ENCODE data around the gene CANT1. TPM values are rescaled to one million over a fixed set of nuclear protein-coding genes. Genes with fewer than 3 reads are reported as not detected.

Gene CANT1
- 34.1 to 39.7 TPM (median 35.1 TPM) in 3 replicates for total RNA-seq (2021)
- Bru-seq, nascent RNA: percentile 53 among the genes with signal in this experiment
- long read RNA-seq, experiment 1, transcript CANT1-202 (5 exons, 3,252 nt): minor isoform, 56 of 153 reads
- long read RNA-seq, experiment 1, transcript CANT1-201 (4 exons, 3,534 nt): major isoform, 59 of 153 reads
- long read RNA-seq, experiment 1, partial matches to known transcripts: 13 of 153 reads
- long read RNA-seq, experiment 1, other reads (novel, unspliced or antisense): 24 of 153 reads
- long read RNA-seq, experiment 2, transcript CANT1-201 (4 exons, 3,534 nt): minor isoform, 8 of 44 reads
- long read RNA-seq, experiment 2, transcript CANT1-202 (5 exons, 3,252 nt): major isoform, 9 of 44 reads
- long read RNA-seq, experiment 2, partial matches to known transcripts: 20 of 44 reads
- long read RNA-seq, experiment 2, other reads (novel, unspliced or antisense): 4 of 44 reads
- long read RNA-seq, experiment 3, partial matches to known transcripts: 1 of 5 reads
- long read RNA-seq, experiment 3, other reads (novel, unspliced or antisense): 3 of 5 reads

- H3K27ac Mint-ChIP-seq: no peak within 1 kb of the TSS
- H3K4me3 Mint-ChIP-seq: peak within 1 kb of the TSS; percentile 85
- H3K36me3 Mint-ChIP-seq: peaks cover 16% of the 10 kb centered on the region
- peaks cover 22% of the 10 kb centered on the region for H3K4me1 Mint-ChIP-seq
- ChIA-PET POLR2A (interaction anchor here (0.6 kb wide), 3 partner anchors 30 to 1410 kb away, joined by 3 to 4 read pairs (median 3); no protein-coding TSS in a partner anchor), CTCF (interaction anchor here (0.6 to 1.5 kb wide), 6 partner anchors 23 to 379 kb away, joined by 3 to 9 read pairs (median 4); partner anchors contain the start of gene ENGASE)
- DNase-seq (ENCODE audit: low spot score): peak; percentile 77
- ATAC-seq: peak; percentile 96
- H3K9me3 Mint-ChIP-seq: peaks cover 35% of the 10 kb centered on the region
- peaks cover 82% of the 10 kb centered on the region for H3K27me3 Mint-ChIP-seq (ENCODE audit: low read depth)
- TF ChIP-seq ZNF425 (CRISPR knock-in tag; conservative IDR thresholded peaks at IDR 0.05): no peak
- no peak for TF ChIP-seq SOX15 (CRISPR knock-in tag; IDR thresholded peaks at IDR 0.05)
- TF ChIP-seq, protein P1, sequence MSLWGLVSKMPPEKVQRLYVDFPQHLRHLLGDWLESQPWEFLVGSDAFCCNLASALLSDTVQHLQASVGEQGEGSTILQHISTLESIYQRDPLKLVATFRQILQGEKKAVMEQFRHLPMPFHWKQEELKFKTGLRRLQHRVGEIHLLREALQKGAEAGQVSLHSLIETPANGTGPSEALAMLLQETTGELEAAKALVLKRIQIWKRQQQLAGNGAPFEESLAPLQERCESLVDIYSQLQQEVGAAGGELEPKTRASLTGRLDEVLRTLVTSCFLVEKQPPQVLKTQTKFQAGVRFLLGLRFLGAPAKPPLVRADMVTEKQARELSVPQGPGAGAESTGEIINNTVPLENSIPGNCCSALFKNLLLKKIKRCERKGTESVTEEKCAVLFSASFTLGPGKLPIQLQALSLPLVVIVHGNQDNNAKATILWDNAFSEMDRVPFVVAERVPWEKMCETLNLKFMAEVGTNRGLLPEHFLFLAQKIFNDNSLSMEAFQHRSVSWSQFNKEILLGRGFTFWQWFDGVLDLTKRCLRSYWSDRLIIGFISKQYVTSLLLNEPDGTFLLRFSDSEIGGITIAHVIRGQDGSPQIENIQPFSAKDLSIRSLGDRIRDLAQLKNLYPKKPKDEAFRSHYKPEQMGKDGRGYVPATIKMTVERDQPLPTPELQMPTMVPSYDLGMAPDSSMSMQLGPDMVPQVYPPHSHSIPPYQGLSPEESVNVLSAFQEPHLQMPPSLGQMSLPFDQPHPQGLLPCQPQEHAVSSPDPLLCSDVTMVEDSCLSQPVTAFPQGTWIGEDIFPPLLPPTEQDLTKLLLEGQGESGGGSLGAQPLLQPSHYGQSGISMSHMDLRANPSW (CRISPR knock-in tag; conservative IDR thresholded peaks at IDR 0.05; ENCODE audit: low read depth): no peak
- TF ChIP-seq CREB1 (CRISPR knock-in tag; IDR thresholded peaks at IDR 0.05): no peak
- TF ChIP-seq FOXP4 (CRISPR knock-in tag; IDR thresholded peaks at IDR 0.05): peak; percentile 58; the same call in 1 of the 2 replicates
- TF ChIP-seq GRHL2 (CRISPR knock-in tag; IDR thresholded peaks at IDR 0.05; ENCODE audit: insufficient replicate concordance, severe bottlenecking): no peak
- TF ChIP-seq, protein P2, sequence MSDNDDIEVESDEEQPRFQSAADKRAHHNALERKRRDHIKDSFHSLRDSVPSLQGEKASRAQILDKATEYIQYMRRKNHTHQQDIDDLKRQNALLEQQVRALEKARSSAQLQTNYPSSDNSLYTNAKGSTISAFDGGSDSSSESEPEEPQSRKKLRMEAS (CRISPR knock-in tag; IDR thresholded peaks at IDR 0.05): peak; percentile 74; the same call in 1 of the 2 replicates
- no peak for TF ChIP-seq ATF1 (CRISPR knock-in tag; IDR thresholded peaks at IDR 0.05)
- no peak for TF ChIP-seq EMX1 (CRISPR knock-in tag; IDR thresholded peaks at IDR 0.05)
- TF ChIP-seq ZNF138 (CRISPR knock-in tag; conservative IDR thresholded peaks at IDR 0.05): no peak
- TF ChIP-seq TEAD4 (CRISPR knock-in tag; IDR thresholded peaks at IDR 0.05): no peak
- no peak; the same call in 1 of the 2 replicates for TF ChIP-seq ZBTB21 (CRISPR knock-in tag; IDR thresholded peaks at IDR 0.05; ENCODE audit: borderline replicate concordance)
- TF ChIP-seq ZNF317 (CRISPR knock-in tag; IDR thresholded peaks at IDR 0.05; ENCODE audit: borderline replicate concordance, low read depth): no peak
- TF ChIP-seq, protein P3, sequence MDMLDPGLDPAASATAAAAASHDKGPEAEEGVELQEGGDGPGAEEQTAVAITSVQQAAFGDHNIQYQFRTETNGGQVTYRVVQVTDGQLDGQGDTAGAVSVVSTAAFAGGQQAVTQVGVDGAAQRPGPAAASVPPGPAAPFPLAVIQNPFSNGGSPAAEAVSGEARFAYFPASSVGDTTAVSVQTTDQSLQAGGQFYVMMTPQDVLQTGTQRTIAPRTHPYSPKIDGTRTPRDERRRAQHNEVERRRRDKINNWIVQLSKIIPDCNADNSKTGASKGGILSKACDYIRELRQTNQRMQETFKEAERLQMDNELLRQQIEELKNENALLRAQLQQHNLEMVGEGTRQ (CRISPR knock-in tag; IDR thresholded peaks at IDR 0.05): peak; percentile 31; the same call in 1 of the 2 replicates
- peak; percentile 44; the same call in 1 of the 2 replicates for TF ChIP-seq SP1 (CRISPR knock-in tag; conservative IDR thresholded peaks at IDR 0.05)
- TF ChIP-seq, protein P4, sequence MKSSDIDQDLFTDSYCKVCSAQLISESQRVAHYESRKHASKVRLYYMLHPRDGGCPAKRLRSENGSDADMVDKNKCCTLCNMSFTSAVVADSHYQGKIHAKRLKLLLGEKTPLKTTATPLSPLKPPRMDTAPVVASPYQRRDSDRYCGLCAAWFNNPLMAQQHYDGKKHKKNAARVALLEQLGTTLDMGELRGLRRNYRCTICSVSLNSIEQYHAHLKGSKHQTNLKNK (CRISPR knock-in tag; IDR thresholded peaks at IDR 0.05): no peak
- TF ChIP-seq CBFB (CRISPR knock-in tag; IDR thresholded peaks at IDR 0.05; ENCODE audit: low read depth): no peak
- no peak for TF ChIP-seq GTF2I (CRISPR knock-in tag; conservative IDR thresholded peaks at IDR 0.05)
- TF ChIP-seq FOXP1 (CRISPR knock-in tag; IDR thresholded peaks at IDR 0.05; ENCODE audit: borderline replicate concordance): peak; percentile 75; the same call in 1 of the 2 replicates
- no peak for TF ChIP-seq NR2C2 (CRISPR knock-in tag; IDR thresholded peaks at IDR 0.05)
- 0 out of 2 replicates have a peak, but pooled peaks have one; percentile 7 for TF ChIP-seq CREM (CRISPR knock-in tag; IDR thresholded peaks at IDR 0.05)
- no peak for TF ChIP-seq MLX (CRISPR knock-in tag; IDR thresholded peaks at IDR 0.05)
Measured at GRCh38 chr17:79009397-79010303, at the start of gene CANT1. TSS of gene CANT1 (minus strand) at chr17:79009764. CDS start at chr17:78997622, 12,142 bp downstream.
